ENCODE data around the gene ATRAID.

DNA sequence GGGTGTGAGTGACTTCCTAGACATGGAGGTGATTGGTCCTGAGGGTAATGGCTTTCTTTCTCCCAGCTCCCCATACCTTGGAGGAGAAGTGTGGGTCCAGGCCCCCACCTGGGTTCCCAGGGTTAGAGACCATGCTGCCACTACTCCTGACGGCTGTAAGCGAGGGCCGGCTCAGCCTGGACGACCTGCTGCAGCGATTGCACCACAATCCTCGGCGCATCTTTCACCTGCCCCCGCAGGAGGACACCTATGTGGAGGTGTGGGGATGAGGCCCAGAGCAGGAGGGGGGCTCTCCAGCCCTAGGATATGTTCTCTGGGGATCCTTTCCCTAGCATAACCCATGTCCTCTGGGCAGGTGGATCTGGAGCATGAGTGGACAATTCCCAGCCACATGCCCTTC is 27.1 kb downstream of the ATRAID start:
- TF ChIP-seq EZH2 (IDR thresholded peaks at IDR 0.05; ENCODE audit: borderline replicate concordance, low read depth, low read length, severe bottlenecking) = no peak
- TF ChIP-seq, protein P1, sequence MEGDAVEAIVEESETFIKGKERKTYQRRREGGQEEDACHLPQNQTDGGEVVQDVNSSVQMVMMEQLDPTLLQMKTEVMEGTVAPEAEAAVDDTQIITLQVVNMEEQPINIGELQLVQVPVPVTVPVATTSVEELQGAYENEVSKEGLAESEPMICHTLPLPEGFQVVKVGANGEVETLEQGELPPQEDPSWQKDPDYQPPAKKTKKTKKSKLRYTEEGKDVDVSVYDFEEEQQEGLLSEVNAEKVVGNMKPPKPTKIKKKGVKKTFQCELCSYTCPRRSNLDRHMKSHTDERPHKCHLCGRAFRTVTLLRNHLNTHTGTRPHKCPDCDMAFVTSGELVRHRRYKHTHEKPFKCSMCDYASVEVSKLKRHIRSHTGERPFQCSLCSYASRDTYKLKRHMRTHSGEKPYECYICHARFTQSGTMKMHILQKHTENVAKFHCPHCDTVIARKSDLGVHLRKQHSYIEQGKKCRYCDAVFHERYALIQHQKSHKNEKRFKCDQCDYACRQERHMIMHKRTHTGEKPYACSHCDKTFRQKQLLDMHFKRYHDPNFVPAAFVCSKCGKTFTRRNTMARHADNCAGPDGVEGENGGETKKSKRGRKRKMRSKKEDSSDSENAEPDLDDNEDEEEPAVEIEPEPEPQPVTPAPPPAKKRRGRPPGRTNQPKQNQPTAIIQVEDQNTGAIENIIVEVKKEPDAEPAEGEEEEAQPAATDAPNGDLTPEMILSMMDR (IDR thresholded peaks at IDR 0.05; ENCODE audit: borderline replicate concordance, extremely low read depth, low read length, poor library complexity, severe bottlenecking) = no peak
